HG02840 (cell line): Measurements from ENCODE around the gene STOM.

Experiments used
- ATAC-seq: cut with Tn5 transposase; IDR thresholded peaks from one replicate; pipeline ENCODE4 v1.9.1; 2021; ENCODE audit warnings: mild to moderate bottlenecking, moderate library complexity, moderate number of reproducible peaks; ENCODE audit not compliant: unreplicated experiment, low FRiP score

Gene STOM

GRCh38 chr9:121372239-121373010 lies 2.4 kb upstream of the STOM start:
- no peak for ATAC-seq

GRCh38 chr9:121371495-121372061 lies 1.5 kb upstream of the STOM start:
- no peak for ATAC-seq

- no peak for ATAC-seq
These were observed 1.3 kb downstream of the STOM start for GRCh38 chr9:121368745-121369144.

GRCh38 chr9:121368138-121368522 lies 1.9 kb downstream of the STOM start:
- no peak for ATAC-seq

GRCh38 chr9:121367306-121368137 lies 2.5 kb downstream of the STOM start:
- no peak for ATAC-seq

GRCh38 chr9:121366611-121367192 lies 3.3 kb downstream of the STOM start:
- ATAC-seq: no peak

GRCh38 chr9:121365564-121365963 lies 4.5 kb downstream of the STOM start:
- ATAC-seq: no peak

GRCh38 chr9:121364886-121365285 lies 5.2 kb downstream of the STOM start:
- no peak for ATAC-seq

- ATAC-seq: no peak
These were observed 6.0 kb downstream of the STOM start for GRCh38 chr9:121364077-121364476.

- ATAC-seq: no peak
These were observed 6.5 kb downstream of the STOM start for GRCh38 chr9:121363622-121363961.

- ATAC-seq: no peak
These were observed 7.0 kb downstream of the STOM start for GRCh38 chr9:121362813-121363621.

- no peak for ATAC-seq
These were observed 9.3 kb downstream of the STOM start for GRCh38 chr9:121360601-121361374.

GRCh38 chr9:121359351-121360294 lies 10.4 kb downstream of the STOM start:
- ATAC-seq: no peak

- ATAC-seq: no peak
These were observed 11.3 kb downstream of the STOM start for GRCh38 chr9:121358751-121359150.

GRCh38 chr9:121357011-121357410 lies 13.0 kb downstream of the STOM start:
- no peak for ATAC-seq

- ATAC-seq: no peak
These were observed 15.3 kb downstream of the STOM start for GRCh38 chr9:121354762-121355161.

- ATAC-seq: no peak
These were observed 15.9 kb downstream of the STOM start for GRCh38 chr9:121354141-121354540.

GRCh38 chr9:121353241-121354061 lies 16.6 kb downstream of the STOM start:
- ATAC-seq: peak; percentile 95
